Spleen (tissue), 11 donors: ENCODE results near the gene GPR18. TPM values are rescaled to one million over a fixed set of nuclear protein-coding genes. Genes with fewer than 3 reads are reported as not detected.

Experiments
- DNase-seq: peaks from one replicate; pipeline ENCODE4 v3.0.0-alpha.2; 2020
- H3K27ac ChIP-seq, 8 donors: fragments of 200-600 bp; sonication (generic) in 7 of 8; 1 replicate in 4 of 8; 2 replicates in 4 of 8; pipeline versions ENCODE4 v1.5.0 to v1.8.0; 2016 to 2021; ENCODE audit warnings: inconsistent platforms in 4 of 8, mild to moderate bottlenecking in 4 of 8, moderate library complexity in 1 of 8
- H3K27me3 ChIP-seq, 7 donors: fragments of 200-600 bp; sonication (generic) in 6 of 7; replicated peaks in 1 of 7; 1 replicate in 4 of 7; 2 replicates in 3 of 7; pipeline versions ENCODE4 v1.5.0 to v1.8.0; 2016 to 2021; ENCODE audit warnings: inconsistent platforms in 3 of 7, mild to moderate bottlenecking in 1 of 7
- H3K36me3 ChIP-seq, 6 donors: fragments of 200-600 bp; sonication (generic) in 5 of 6; 1 replicate in 4 of 6; 2 replicates in 2 of 6; pipeline versions ENCODE4 v1.5.0 to v1.8.0; 2016 to 2021; ENCODE audit warnings: inconsistent platforms in 2 of 6
- H3K4me1 ChIP-seq, 6 donors: fragments of 200-600 bp; sonication (generic) in 5 of 6; 1 replicate in 3 of 6; 2 replicates in 3 of 6; pipeline versions ENCODE4 v1.5.0 to v1.8.0; 2016 to 2021; ENCODE audit warnings: inconsistent platforms in 3 of 6
- H3K4me3 ChIP-seq, 8 donors: fragments of 200-600 bp; sonication (generic) in 7 of 8; 1 replicate in 4 of 8; 2 replicates in 4 of 8; pipeline versions ENCODE4 v1.5.0 to v1.8.0; 2016 to 2021; ENCODE audit warnings: inconsistent platforms in 4 of 8, mild to moderate bottlenecking in 4 of 8, moderate library complexity in 2 of 8
- H3K9me3 ChIP-seq, 8 donors: fragments of 200-600 bp; sonication (generic) in 7 of 8; 1 replicate in 4 of 8; 2 replicates in 4 of 8; pipeline versions ENCODE4 v1.5.0 to v1.8.0; 2016 to 2021; ENCODE audit warnings: inconsistent platforms in 4 of 8
- POLR2A ChIP-seq, 3 donors: fragments of 450-650 bp; IDR thresholded peaks; one replicate each; pipeline ENCODE4 v1.5.1; 2017; ENCODE audit warnings: antibody characterized with exemption in 3 of 3, mild to moderate bottlenecking in 1 of 3
- POLR2AphosphoS5 ChIP-seq, 3 donors: sonication (generic); formaldehyde crosslinking; IDR thresholded peaks; one replicate each; pipeline ENCODE4 v1.5.1; 2017; ENCODE audit warnings: antibody characterized with exemption in 3 of 3
- WGBS, 5 donors: extraction: QIAGEN DNeasy Blood & Tissue Kit in 3 of 5; methylation state at CpG; one replicate each; pipeline versions ENCODE4 v1.1.5 to v1.1.7; 2013 to 2018; 5-methylcytosine and 5-hydroxymethylcytosine counted together
- intact Hi-C: fragments of 100-400 bp; cut with DNase I; formaldehyde crosslinking; loops from one replicate; pipeline ENCODE4 v1.15.0; 2023; ENCODE audit warnings: low total_unique reads
- polyA plus RNA-seq, 3 donors: library from polyadenylated mRNA; stranded (reverse); fragments of 200-250 nt; gene quantifications; one replicate each; pipeline ENCODE4 v1.2.1, GENCODE V29; 2013
- total RNA-seq, 7 donors: library from RNA; depleted of rRNA in 3 of 7; stranded (reverse); fragments of >200 nt in 3 of 7; fragmentation: NEBNext Ultra II Directional in 4 of 7; extraction: Animal tissue kit (Norgen Biotek cat#: 25700) in 4 of 7; gene quantifications; one replicate each; pipeline versions ENCODE4 v1.1.0 to v1.2.1, GENCODE V29; 2016 to 2021
- TF ChIP-seq, protein P1 (sequence below), 11 experiments: fragments of 200-600 bp in 7 of 11; fragments of 450-650 bp in 4 of 11; sonication (generic) in 4 of 11; IDR thresholded peaks in 8 of 11; conservative IDR thresholded peaks in 3 of 11; 1 replicate in 7 of 11; 2 replicates in 4 of 11; pipeline versions ENCODE4 v1.4.0 to v1.8.0; 2016 to 2021; ENCODE audit warnings: antibody characterized with exemption in 11 of 11, inconsistent platforms in 4 of 11, mild to moderate bottlenecking in 1 of 11
- donor health status: healthy with polysubstance abuse.
- donor health status: DM: no; HTN: no; CAD: no; lungs with moderate emphysema.
- donor health status: DM: no; HTN: no; CAD: no.
- donor health status: Bipolar disorder and iron deficiency.
- donor health status: healthy.
- donor health status: DM: no; HTN: no; CAD: no.
- donor health status: DM: yes; HTN: yes; CAD: no.

Gene GPR18
- total and polyA plus RNA-seq, 10 donors, result 9.6 to 33.9 (median 16.8) TPM

DNA sequence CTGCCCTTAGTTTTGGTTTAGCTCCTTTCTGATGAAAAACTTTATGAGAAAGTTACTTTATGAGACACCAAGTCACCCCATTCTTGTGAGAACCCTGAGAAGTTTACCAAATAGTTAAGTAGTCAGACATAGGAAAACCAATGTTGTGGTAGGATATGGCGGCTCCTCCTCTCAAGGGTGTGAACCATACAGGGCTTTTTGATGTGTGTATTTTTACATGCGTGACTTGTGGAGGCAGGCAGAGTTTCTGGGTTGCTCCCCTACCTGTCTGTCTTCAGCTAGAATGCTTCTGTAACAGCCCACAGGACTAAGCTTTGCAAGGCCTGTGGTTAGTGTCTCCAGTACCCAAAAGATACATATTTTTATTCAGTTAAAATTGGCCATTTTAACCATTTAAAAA, 39.2 kb downstream of the GPR18 start:
- no peak for DNase-seq
- intact Hi-C loops, result no loop called here
- peaks cover 0 to 20% (median 0%) of the 10 kb centered on the region in 6 donors for H3K36me3 ChIP-seq
- H3K9me3 ChIP-seq, result peaks cover 0 to 5% (median 0%) of the 10 kb centered on the region in 8 donors
- no peak overlapping the region for H3K4me3 ChIP-seq
- H3K4me1 ChIP-seq, result peaks cover 50 to 100% (median 95%) of the 10 kb centered on the region in 6 donors
- H3K27me3 ChIP-seq, result no peaks in the 10 kb centered on the region
- 39 to 80% (median 56%) methylated on average over 2 of the region's 2 CpGs for WGBS, 5 donors
- TF ChIP-seq POLR2AphosphoS5 (IDR thresholded peaks at IDR 0.05) (peak in 1 of 3 donors; percentile 36), POLR2A (IDR thresholded peaks at IDR 0.05) (no peak)
- peak overlapping the region in 7 of 8 donors; percentile 18 to 84 (median 47) for H3K27ac ChIP-seq

DNA sequence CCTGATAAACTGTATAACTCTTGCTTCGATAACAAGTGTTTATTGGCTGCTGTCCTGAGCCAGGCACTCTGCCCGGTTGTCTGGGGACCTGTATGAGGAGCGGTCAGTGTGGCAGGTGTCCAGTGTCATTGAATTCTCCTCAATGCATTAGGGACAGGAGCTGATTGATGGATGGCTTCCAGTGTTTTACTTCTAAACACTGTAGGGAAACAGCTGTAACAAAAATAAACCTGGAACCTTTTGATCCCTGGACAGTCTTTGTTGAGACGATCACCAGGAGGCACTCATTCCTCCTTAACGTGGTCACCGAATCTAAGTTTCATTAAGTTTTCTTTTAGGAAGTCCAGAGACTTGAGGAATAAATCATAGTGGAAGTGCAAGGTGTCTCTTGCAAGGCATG, 39.6 kb downstream of the GPR18 start:
- H3K36me3 ChIP-seq, result peaks cover 0 to 21% (median 0%) of the 10 kb centered on the region in 6 donors
- peaks cover 49 to 100% (median 95%) of the 10 kb centered on the region in 6 donors for H3K4me1 ChIP-seq
- H3K27ac ChIP-seq, result peak overlapping the region; percentile 14 to 84 (median 34)
- no peaks in the 10 kb centered on the region for H3K27me3 ChIP-seq
- no peak overlapping the region for H3K4me3 ChIP-seq
- TF ChIP-seq POLR2AphosphoS5 (IDR thresholded peaks at IDR 0.05), result no peak
- TF ChIP-seq POLR2A (IDR thresholded peaks at IDR 0.05), result no peak
- TF ChIP-seq, protein P1, sequence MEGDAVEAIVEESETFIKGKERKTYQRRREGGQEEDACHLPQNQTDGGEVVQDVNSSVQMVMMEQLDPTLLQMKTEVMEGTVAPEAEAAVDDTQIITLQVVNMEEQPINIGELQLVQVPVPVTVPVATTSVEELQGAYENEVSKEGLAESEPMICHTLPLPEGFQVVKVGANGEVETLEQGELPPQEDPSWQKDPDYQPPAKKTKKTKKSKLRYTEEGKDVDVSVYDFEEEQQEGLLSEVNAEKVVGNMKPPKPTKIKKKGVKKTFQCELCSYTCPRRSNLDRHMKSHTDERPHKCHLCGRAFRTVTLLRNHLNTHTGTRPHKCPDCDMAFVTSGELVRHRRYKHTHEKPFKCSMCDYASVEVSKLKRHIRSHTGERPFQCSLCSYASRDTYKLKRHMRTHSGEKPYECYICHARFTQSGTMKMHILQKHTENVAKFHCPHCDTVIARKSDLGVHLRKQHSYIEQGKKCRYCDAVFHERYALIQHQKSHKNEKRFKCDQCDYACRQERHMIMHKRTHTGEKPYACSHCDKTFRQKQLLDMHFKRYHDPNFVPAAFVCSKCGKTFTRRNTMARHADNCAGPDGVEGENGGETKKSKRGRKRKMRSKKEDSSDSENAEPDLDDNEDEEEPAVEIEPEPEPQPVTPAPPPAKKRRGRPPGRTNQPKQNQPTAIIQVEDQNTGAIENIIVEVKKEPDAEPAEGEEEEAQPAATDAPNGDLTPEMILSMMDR (IDR thresholded peaks at IDR 0.05 in 8 of 11, conservative IDR thresholded peaks at IDR 0.05 in 3 of 11), result no peak
- H3K9me3 ChIP-seq, result peaks cover 0 to 5% (median 0%) of the 10 kb centered on the region in 8 donors
- intact Hi-C loops, result no loop called here
- 43 to 56% (median 51%) methylated on average over 6 of the region's 6 CpGs for WGBS, 5 donors
- DNase-seq, result no peak

DNA sequence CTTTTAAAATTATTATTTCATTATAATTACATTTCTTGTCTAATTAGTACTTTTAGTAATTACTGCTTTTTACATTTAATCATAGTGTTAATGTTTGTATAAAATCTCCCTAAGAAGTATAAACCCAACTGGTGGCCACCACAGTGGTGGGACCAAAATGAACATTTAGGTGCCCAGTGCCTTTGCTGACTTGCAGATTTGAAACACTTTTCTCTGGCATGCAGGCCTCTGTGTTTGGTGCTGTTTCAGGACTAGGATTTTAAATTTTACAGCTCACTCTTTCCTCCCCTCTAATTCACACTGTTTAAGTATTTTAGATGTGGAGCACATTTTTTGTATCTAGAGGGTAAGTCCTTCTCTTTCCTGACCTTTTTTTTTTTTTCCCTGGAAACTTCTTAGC, 40.1 kb downstream of the GPR18 start:
- intact Hi-C loops, result no loop called here
- DNase-seq, result no peak
- Histone ChIP-seq H3K27ac (peak overlapping the region in 7 of 8 donors; percentile 18 to 84 (median 62)), H3K36me3 (peaks cover 0 to 25% (median 0%) of the 10 kb centered on the region in 6 donors), H3K9me3 (peaks cover 0 to 5% (median 0%) of the 10 kb centered on the region in 8 donors), H3K4me1 (peaks cover 47 to 100% (median 93%) of the 10 kb centered on the region in 6 donors), H3K27me3 (no peaks in the 10 kb centered on the region), H3K4me3 (no peak overlapping the region)
- TF ChIP-seq, protein P1 (IDR thresholded peaks at IDR 0.05 in 8 of 11, conservative IDR thresholded peaks at IDR 0.05 in 3 of 11), result no peak
- no peak for TF ChIP-seq POLR2A (IDR thresholded peaks at IDR 0.05)
- no peak for TF ChIP-seq POLR2AphosphoS5 (IDR thresholded peaks at IDR 0.05)

DNA sequence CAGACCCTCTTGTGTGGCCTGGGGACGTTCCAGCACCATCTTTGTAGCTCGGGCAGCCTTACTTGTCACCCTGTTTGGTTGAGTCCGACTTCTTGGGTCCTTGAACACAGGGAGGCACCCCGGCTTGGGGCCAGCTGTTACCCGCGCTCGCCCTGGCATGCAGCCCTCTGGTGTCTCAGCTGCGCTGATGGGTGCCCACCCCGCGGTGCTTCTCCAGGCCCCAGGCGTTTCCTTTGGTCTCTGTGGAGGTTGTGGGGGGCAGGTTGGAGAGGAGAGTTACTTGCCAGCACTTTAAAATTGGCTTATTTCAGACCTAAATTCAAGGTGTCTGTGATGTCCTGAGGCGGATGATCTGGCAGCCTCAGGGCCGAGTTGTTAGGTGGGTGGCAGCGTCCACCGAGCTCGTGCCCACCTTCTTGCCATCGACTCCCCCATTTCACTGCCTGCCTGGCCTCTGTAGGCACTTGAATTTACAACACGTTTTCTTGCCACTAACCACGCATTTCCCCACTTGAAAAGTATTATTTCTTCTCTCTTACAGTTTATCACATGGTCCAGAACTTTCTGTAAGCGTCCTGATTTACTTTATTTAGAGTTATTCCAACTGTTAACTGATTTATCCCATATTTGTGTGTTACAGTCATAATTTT, 40.6 kb downstream of the GPR18 start:
- peak overlapping the region; percentile 18 to 84 (median 56) for H3K27ac ChIP-seq
- peaks cover 0 to under 1% (median 0%) of the 10 kb centered on the region in 8 donors for H3K9me3 ChIP-seq
- no peaks in the 10 kb centered on the region for H3K27me3 ChIP-seq
- DNase-seq, result peak; percentile 81
- 45 to 70% (median 50%) methylated on average over 19 to 20 of the region's 20 CpGs for WGBS, 5 donors
- no peak for TF ChIP-seq POLR2AphosphoS5 (IDR thresholded peaks at IDR 0.05)
- TF ChIP-seq, protein P1 (IDR thresholded peaks at IDR 0.05 in 8 of 11, conservative IDR thresholded peaks at IDR 0.05 in 3 of 11), result no peak
- no peak for TF ChIP-seq POLR2A (IDR thresholded peaks at IDR 0.05)
- peaks cover 47 to 100% (median 89%) of the 10 kb centered on the region in 6 donors for H3K4me1 ChIP-seq
- intact Hi-C loops, result no loop called here
- peaks cover 0 to 27% (median 0%) of the 10 kb centered on the region in 6 donors for H3K36me3 ChIP-seq
- H3K4me3 ChIP-seq, result peak overlapping the region in 1 of 8 donors; percentile 28
